Measurements from ENCODE around the gene ERC2.
"Not testable (repeated sequence)": the region's sequence is repeated elsewhere in the genome, so short reads cannot be mapped to it uniquely, and the experiment has no call there.

The ERC2 gene

GRCh38 chr3:55863028-55863427 is 605.2 kb downstream of the ERC2 start:
- no peak for DNase-seq

GRCh38 chr3:55860049-55860721 is 608.1 kb downstream of the ERC2 start:
- DNase-seq = no peak

GRCh38 chr3:55859305-55859704 is 609.0 kb downstream of the ERC2 start:
- no peak for DNase-seq

- no peak for DNase-seq
These were observed 609.5 kb downstream of the ERC2 start for GRCh38 chr3:55858727-55859126.

- no peak for DNase-seq
These were observed 610.0 kb downstream of the ERC2 start for GRCh38 chr3:55858302-55858701.

- DNase-seq = no peak
These were observed 610.6 kb downstream of the ERC2 start for GRCh38 chr3:55857633-55858032.

GRCh38 chr3:55855311-55855710 is 613.0 kb downstream of the ERC2 start:
- DNase-seq = no peak

GRCh38 chr3:55854494-55854893 is 613.8 kb downstream of the ERC2 start:
- no peak for DNase-seq

- DNase-seq = no peak
These were observed 615.9 kb downstream of the ERC2 start for GRCh38 chr3:55852326-55852725.

- no peak for DNase-seq
These were observed 626.1 kb downstream of the ERC2 start for GRCh38 chr3:55842204-55842603.

- DNase-seq = not testable (repeated sequence)
These were observed 636.4 kb downstream of the ERC2 start for GRCh38 chr3:55831876-55832275.

GRCh38 chr3:55828712-55829111 is 639.6 kb downstream of the ERC2 start:
- no peak for DNase-seq

GRCh38 chr3:55827786-55828185 is 640.5 kb downstream of the ERC2 start:
- DNase-seq = no peak

GRCh38 chr3:55826731-55827496 is 641.4 kb downstream of the ERC2 start:
- DNase-seq = no peak

GRCh38 chr3:55826097-55826496 is 642.2 kb downstream of the ERC2 start:
- DNase-seq = no peak

GRCh38 chr3:55824406-55824805 is 643.9 kb downstream of the ERC2 start:
- DNase-seq = no peak

- no peak for DNase-seq
These were observed 644.4 kb downstream of the ERC2 start for GRCh38 chr3:55823829-55824228.

- no peak for DNase-seq
These were observed 645.3 kb downstream of the ERC2 start for GRCh38 chr3:55823001-55823400.

GRCh38 chr3:55819005-55819404 is 649.3 kb downstream of the ERC2 start:
- DNase-seq = no peak

GRCh38 chr3:55818485-55818884 is 649.8 kb downstream of the ERC2 start:
- peak; percentile 8 to 42 for DNase-seq

- DNase-seq = no peak
These were observed 651.3 kb downstream of the ERC2 start for GRCh38 chr3:55816794-55817576.

- DNase-seq = no peak
These were observed 653.0 kb downstream of the ERC2 start for GRCh38 chr3:55815262-55815661.

GRCh38 chr3:55813268-55814097 is 654.8 kb downstream of the ERC2 start:
- DNase-seq = no peak

Measured in hippocampal formation (tissue), 2 donors.